Gastrocnemius medialis (tissue), 4 donors: Measurements from ENCODE around the gene ARL16. TPM values are rescaled to one million over a fixed set of nuclear protein-coding genes. Genes with fewer than 3 reads are reported as not detected.

Experiments
- ATAC-seq, 2 donors: fragments of 150-250 bp; one replicate each; pipeline ENCODE4 v1.9.1; 2016
- DNase-seq, 2 donors: peaks; one replicate each; pipeline ENCODE4 v3.0.0-alpha.2; 2019
- H3K27ac ChIP-seq, 4 donors: fragments of 200-600 bp; sonication (generic); 1 replicate in 1 of 4; 2 replicates in 3 of 4; pipeline ENCODE4 v1.5.1; 2016 to 2018; ENCODE audit warnings: mild to moderate bottlenecking in 2 of 4, moderate library complexity in 1 of 4
- H3K27me3 ChIP-seq, 3 donors: fragments of 200-600 bp; sonication (generic) in 2 of 3; 1 replicate in 1 of 3; 2 replicates in 2 of 3; pipeline versions ENCODE4 v1.5.1 to v1.6.0; 2016 to 2019; ENCODE audit warnings: mild to moderate bottlenecking in 1 of 3, moderate library complexity in 1 of 3
- H3K36me3 ChIP-seq, 2 donors: fragments of 200-600 bp; sonication (generic) in 1 of 2; one replicate each; pipeline ENCODE4 v1.5.1; 2017 to 2018
- H3K4me1 ChIP-seq, 2 donors: fragments of 200-600 bp; sonication (generic) in 1 of 2; one replicate each; pipeline ENCODE4 v1.5.1; 2016 to 2017; ENCODE audit warnings: mild to moderate bottlenecking in 2 of 2
- H3K4me3 ChIP-seq, 4 donors: fragments of 200-600 bp; sonication (generic) in 3 of 4; 1 replicate in 1 of 4; 2 replicates in 3 of 4; pipeline ENCODE4 v1.5.1; 2016 to 2019; ENCODE audit warnings: mild to moderate bottlenecking in 2 of 4
- H3K9me3 ChIP-seq, 3 donors: fragments of 200-600 bp; sonication (generic) in 2 of 3; 1 replicate in 1 of 3; 2 replicates in 2 of 3; pipeline ENCODE4 v1.5.1; 2016 to 2019
- POLR2A ChIP-seq, 2 donors: fragments of 450-650 bp; IDR thresholded peaks; one replicate each; pipeline ENCODE4 v1.6.1; 2017; ENCODE audit warnings: antibody characterized with exemption in 2 of 2, mild to moderate bottlenecking in 2 of 2, moderate library complexity in 2 of 2
- in situ Hi-C, 4 donors: fragments of 200-750 bp; cut with MboI; loops; one replicate each; pipeline versions ENCODE4 v1.15.0 to v1.8.0; 2017; ENCODE audit warnings: low sequenced_read_pairs in 4 of 4
- intact Hi-C: fragments of 100-400 bp; cut with DNase I; formaldehyde crosslinking; loops from one replicate; pipeline ENCODE4 v1.15.1; 2023; ENCODE audit warnings: low total_unique reads
- total RNA-seq, 4 donors: library from RNA; depleted of rRNA; stranded (reverse); fragments of >200 nt; gene quantifications; one replicate each; pipeline versions ENCODE4 v1.1.0 to v1.2.3, GENCODE V29; 2016
- TF ChIP-seq, protein P1 (sequence below), 5 experiments: fragments of 450-650 bp in 3 of 5; fragments of 200-600 bp in 2 of 5; sonication (generic) in 2 of 5; IDR thresholded peaks in 4 of 5; conservative IDR thresholded peaks in 1 of 5; 1 replicate in 4 of 5; 2 replicates in 1 of 5; pipeline ENCODE4 v1.5.1; 2016 to 2019; ENCODE audit warnings: antibody characterized with exemption in 5 of 5, mild to moderate bottlenecking in 3 of 5, moderate library complexity in 3 of 5

ARL16 gene
- total RNA-seq, 4 donors from 2014 or later: 12.9 to 23.6 (median 20.0) TPM

DNA sequence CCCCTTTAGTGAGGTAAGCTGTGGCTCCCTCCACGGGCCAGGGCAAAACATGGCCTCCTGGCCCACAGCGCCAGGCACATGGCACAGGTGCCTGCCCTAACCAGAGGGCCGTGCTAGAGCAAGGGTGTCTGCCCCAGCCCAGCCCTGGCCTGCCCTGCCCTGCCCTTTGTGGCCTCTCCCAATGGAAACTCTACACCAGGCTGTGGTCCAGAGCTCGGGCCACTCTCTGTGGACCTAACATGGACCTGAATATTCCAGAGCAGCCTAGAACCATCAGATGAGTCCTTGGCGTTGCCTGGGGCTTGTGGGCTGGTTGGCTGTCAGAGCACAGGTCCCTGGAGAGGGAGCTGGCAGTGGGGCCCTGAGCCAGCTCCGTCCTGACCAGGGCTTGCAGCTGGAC is 11.6 kb upstream of the ARL16 start:
- peaks cover 0 to 92% of the 10 kb centered on the region in 2 donors for H3K36me3 ChIP-seq
- H3K4me1 ChIP-seq: peaks cover 0 to 16% of the 10 kb centered on the region in 2 donors
- intact Hi-C loops (no loop called here), in situ Hi-C loops (no loop called here)
- no peak overlapping the region for H3K27ac ChIP-seq
- ATAC-seq (no peak), DNase-seq (no peak)
- H3K9me3 ChIP-seq: no peaks in the 10 kb centered on the region
- no peaks in the 10 kb centered on the region for H3K27me3 ChIP-seq
- TF ChIP-seq POLR2A (IDR thresholded peaks at IDR 0.05): no peak
- TF ChIP-seq, protein P1, sequence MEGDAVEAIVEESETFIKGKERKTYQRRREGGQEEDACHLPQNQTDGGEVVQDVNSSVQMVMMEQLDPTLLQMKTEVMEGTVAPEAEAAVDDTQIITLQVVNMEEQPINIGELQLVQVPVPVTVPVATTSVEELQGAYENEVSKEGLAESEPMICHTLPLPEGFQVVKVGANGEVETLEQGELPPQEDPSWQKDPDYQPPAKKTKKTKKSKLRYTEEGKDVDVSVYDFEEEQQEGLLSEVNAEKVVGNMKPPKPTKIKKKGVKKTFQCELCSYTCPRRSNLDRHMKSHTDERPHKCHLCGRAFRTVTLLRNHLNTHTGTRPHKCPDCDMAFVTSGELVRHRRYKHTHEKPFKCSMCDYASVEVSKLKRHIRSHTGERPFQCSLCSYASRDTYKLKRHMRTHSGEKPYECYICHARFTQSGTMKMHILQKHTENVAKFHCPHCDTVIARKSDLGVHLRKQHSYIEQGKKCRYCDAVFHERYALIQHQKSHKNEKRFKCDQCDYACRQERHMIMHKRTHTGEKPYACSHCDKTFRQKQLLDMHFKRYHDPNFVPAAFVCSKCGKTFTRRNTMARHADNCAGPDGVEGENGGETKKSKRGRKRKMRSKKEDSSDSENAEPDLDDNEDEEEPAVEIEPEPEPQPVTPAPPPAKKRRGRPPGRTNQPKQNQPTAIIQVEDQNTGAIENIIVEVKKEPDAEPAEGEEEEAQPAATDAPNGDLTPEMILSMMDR (IDR thresholded peaks at IDR 0.05 in 4 of 5, conservative IDR thresholded peaks at IDR 0.05 in 1 of 5): no peak
- H3K4me3 ChIP-seq: no peak overlapping the region

DNA sequence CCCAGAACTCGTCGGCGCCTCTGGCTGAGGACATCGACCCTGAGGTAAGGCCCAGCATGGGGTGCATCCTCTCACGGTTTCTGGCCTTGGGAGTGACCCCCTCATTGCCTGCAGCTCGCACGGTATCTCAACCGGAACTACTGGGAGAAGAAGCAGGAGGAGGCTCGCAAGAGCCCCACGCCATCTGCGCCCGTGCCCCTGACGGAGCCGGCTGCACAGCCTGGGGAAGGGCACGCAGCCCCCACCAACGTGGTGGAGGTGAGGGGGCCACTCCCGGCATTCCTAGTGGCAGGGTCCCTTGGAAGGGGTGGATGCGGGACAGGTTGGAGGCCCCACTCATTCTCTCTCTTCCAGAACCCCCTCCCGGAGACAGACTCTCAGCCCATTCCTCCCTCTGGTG is 11.2 kb upstream of the ARL16 start:
- H3K9me3 ChIP-seq: no peaks in the 10 kb centered on the region
- intact Hi-C loops: no loop called here
- no peak overlapping the region for H3K4me3 ChIP-seq
- no peak overlapping the region for H3K27ac ChIP-seq
- TF ChIP-seq, protein P1 (IDR thresholded peaks at IDR 0.05 in 4 of 5, conservative IDR thresholded peaks at IDR 0.05 in 1 of 5): no peak
- no peak for TF ChIP-seq POLR2A (IDR thresholded peaks at IDR 0.05)
- in situ Hi-C loops: no loop called here
- H3K27me3 ChIP-seq: no peaks in the 10 kb centered on the region
- H3K4me1 ChIP-seq: peaks cover 0 to 16% of the 10 kb centered on the region in 2 donors
- no peak for ATAC-seq
- DNase-seq: no peak
- peaks cover 0 to 95% of the 10 kb centered on the region in 2 donors for H3K36me3 ChIP-seq

DNA sequence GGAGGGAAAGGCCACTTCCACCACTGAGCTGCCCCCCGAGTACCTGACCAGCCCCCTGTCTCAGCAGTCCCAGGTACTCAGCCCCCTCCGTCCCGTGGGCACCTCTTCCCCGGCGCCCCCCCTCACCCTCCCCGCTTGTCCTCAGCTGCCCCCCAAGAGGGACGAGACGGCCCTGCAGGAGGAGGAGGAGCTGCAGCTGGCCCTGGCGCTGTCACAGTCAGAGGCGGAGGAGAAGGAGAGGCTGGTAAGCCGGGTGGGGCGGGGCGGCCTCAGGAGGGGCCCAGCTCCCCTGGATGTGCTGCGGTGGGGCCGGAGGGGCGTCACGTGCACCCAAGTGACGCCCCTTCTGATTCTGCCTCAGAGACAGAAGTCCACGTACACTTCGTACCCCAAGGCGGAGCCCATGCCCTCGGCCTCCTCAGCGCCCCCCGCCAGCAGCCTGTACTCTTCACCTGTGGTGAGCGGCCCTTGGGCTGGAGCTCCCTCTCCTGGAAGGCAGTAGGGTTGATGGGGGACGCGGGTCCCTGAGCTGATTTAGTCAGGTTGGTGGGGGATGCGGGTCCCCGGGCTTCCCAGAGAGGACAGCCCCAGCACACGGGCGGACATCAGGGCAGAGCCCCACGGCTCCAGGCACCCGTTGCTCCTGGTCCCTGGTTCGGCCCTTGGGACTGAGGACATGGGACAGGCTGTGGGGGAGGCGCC is 10.1 kb upstream of the ARL16 start:
- ATAC-seq (no peak), DNase-seq (no peak)
- no peak overlapping the region for H3K4me3 ChIP-seq
- H3K36me3 ChIP-seq: peaks cover 0 to 95% of the 10 kb centered on the region in 2 donors
- no peak for TF ChIP-seq POLR2A (IDR thresholded peaks at IDR 0.05)
- TF ChIP-seq, protein P1 (IDR thresholded peaks at IDR 0.05 in 4 of 5, conservative IDR thresholded peaks at IDR 0.05 in 1 of 5): no peak
- H3K27ac ChIP-seq: no peak overlapping the region
- no peaks in the 10 kb centered on the region for H3K27me3 ChIP-seq
- intact Hi-C loops (no loop called here), in situ Hi-C loops (no loop called here)
- H3K4me1 ChIP-seq: peaks cover 0 to 16% of the 10 kb centered on the region in 2 donors
- no peaks in the 10 kb centered on the region for H3K9me3 ChIP-seq

DNA sequence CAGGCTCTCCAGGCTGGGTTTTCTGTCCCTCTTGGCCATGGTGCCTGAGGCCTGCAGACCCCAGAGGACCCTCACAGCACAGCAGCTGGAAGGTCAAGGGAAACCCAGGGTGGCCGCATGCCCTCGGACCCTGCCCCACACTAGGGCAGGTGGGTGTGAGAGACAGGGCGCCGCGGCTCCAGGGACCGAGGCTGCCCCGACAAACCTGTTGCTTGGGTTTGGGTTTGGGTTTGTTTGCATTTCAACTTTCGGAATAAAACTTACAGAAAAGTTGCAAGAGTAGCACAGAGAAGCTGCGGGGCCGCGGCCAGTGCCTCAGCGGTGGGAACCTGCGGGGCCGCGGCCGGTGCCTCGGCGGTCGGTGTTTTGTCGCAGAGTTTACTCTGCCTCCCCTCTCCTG is 8.0 kb upstream of the ARL16 start:
- ATAC-seq: no peak

More for the DNA sequence above, 8.0 kb upstream of the ARL16 start:
- in situ Hi-C loops: no loop called here
- Histone ChIP-seq H3K36me3 (peaks cover 0 to 100% of the 10 kb centered on the region in 2 donors), H3K27me3 (no peaks in the 10 kb centered on the region), H3K4me3 (no peak overlapping the region), H3K9me3 (no peaks in the 10 kb centered on the region), H3K4me1 (no peaks in the 10 kb centered on the region), H3K27ac (no peak overlapping the region)
- no peak for DNase-seq
- TF ChIP-seq POLR2A (IDR thresholded peaks at IDR 0.05): no peak
- TF ChIP-seq, protein P1 (IDR thresholded peaks at IDR 0.05 in 4 of 5, conservative IDR thresholded peaks at IDR 0.05 in 1 of 5): no peak
- intact Hi-C loops: no loop called here
